Esophagus squamous epithelium (tissue), 4 donors: ENCODE measurements around the gene MTHFR.

Experiments
- POLR2A ChIP-seq, 4 donors: fragments of 450-650 bp; IDR thresholded peaks; one replicate each; pipeline ENCODE4 v1.6.1; 2017; ENCODE audit warnings: antibody characterized with exemption in 4 of 4, mild to moderate bottlenecking in 4 of 4, moderate library complexity in 3 of 4
- TF ChIP-seq, protein P1 (sequence below), 6 experiments: fragments of 450-650 bp in 4 of 6; fragments of 200-600 bp in 2 of 6; sonication (generic) in 2 of 6; IDR thresholded peaks; one replicate each; pipeline ENCODE4 v1.5.1; 2016 to 2019; ENCODE audit warnings: antibody characterized with exemption in 6 of 6, mild to moderate bottlenecking in 4 of 6, moderate library complexity in 4 of 6

DNA sequence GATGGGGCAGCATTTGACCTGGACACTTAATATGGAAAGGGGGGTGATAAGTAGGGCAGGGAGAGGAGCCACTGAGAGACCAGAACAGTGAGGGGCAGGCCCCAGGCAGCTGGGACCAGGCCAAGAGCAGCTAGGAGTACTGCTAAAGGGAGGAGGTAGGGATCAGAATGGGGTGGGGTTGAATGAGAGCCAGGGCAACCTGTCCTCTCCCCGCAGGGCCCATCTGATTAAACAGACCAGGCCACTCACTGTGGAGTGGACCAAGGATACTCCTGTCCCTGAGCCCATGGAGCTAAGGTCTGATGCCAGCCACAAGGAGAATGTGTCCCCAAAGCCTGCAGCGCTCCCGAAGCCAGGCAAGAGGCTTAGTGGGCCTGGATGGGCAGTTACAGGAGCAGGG, 41.6 kb downstream of the MTHFR start:
- TF ChIP-seq, protein P1, sequence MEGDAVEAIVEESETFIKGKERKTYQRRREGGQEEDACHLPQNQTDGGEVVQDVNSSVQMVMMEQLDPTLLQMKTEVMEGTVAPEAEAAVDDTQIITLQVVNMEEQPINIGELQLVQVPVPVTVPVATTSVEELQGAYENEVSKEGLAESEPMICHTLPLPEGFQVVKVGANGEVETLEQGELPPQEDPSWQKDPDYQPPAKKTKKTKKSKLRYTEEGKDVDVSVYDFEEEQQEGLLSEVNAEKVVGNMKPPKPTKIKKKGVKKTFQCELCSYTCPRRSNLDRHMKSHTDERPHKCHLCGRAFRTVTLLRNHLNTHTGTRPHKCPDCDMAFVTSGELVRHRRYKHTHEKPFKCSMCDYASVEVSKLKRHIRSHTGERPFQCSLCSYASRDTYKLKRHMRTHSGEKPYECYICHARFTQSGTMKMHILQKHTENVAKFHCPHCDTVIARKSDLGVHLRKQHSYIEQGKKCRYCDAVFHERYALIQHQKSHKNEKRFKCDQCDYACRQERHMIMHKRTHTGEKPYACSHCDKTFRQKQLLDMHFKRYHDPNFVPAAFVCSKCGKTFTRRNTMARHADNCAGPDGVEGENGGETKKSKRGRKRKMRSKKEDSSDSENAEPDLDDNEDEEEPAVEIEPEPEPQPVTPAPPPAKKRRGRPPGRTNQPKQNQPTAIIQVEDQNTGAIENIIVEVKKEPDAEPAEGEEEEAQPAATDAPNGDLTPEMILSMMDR (IDR thresholded peaks at IDR 0.05): no peak
- no peak for TF ChIP-seq POLR2A (IDR thresholded peaks at IDR 0.05)
